ENCODE data around the gene FXYD2. TPM values are rescaled to one million over a fixed set of nuclear protein-coding genes. Genes with fewer than 3 reads are reported as not detected.

The FXYD2 gene
- total and polyA plus RNA-seq, 2 of the 4 experiments (the other 2 are of a cell fraction): 0.09 TPM; not detected in 1

GRCh38 chr11:117799634-117800033 is 24.9 kb downstream of the FXYD2 start:
- DNase-seq (no peak), ATAC-seq (ENCODE audit: low read depth) (no peak)
- Histone ChIP-seq H2BK120ac (ENCODE audit: low read depth, low read length) (no peak overlapping the region), H2BK15ac (ENCODE audit: low read depth, low read length) (no peak overlapping the region), H3K9me1 (ENCODE audit: insufficient read depth, low read length) (no peaks in the 10 kb centered on the region), H3K36me3 (ENCODE audit: control insufficient read depth, insufficient read depth, low read length) (no peaks in the 10 kb centered on the region), H3K9me3 (ENCODE audit: control insufficient read depth, insufficient read depth, low read length) (no peaks in the 10 kb centered on the region), H2BK5ac (ENCODE audit: low read depth, low read length, poor library complexity, severe bottlenecking) (no peak overlapping the region), H3K18ac (ENCODE audit: low read depth, low read length) (no peak overlapping the region), H2BK20ac (ENCODE audit: low read depth, low read length) (no peak overlapping the region), H2AK5ac (ENCODE audit: low read depth, low read length) (no peak overlapping the region), H4K20me1 (ENCODE audit: insufficient read depth, low read length) (no peaks in the 10 kb centered on the region), H3K9ac (ENCODE audit: low read depth, low read length) (no peak overlapping the region), H3K79me1 (ENCODE audit: low read depth in 1 of 2, low read length in 2 of 2) (no peaks in the 10 kb centered on the region), H3K4me3 (ENCODE audit: insufficient read depth, low read depth, low read length) (no peak overlapping the region), H2AFZ (replicated peaks; ENCODE audit: low read length, poor library complexity) (no peak overlapping the region), H4K91ac (ENCODE audit: insufficient read depth, low read depth, low read length) (no peak overlapping the region), H3K4me1 (ENCODE audit: control insufficient read depth, insufficient read depth, low read length) (no peaks in the 10 kb centered on the region), H3K14ac (replicated peaks; ENCODE audit: low read depth, low read length) (no peak overlapping the region), H3K23ac (ENCODE audit: low read depth, low read length) (no peak overlapping the region), H4K5ac (ENCODE audit: low read depth, low read length) (no peak overlapping the region), H2AK9ac (replicated peaks; ENCODE audit: low read depth, low read length, poor library complexity) (no peak overlapping the region), H3K4ac (ENCODE audit: low read depth, low read length) (no peak overlapping the region), H3K27ac (ENCODE audit: insufficient read depth, low read length) (no peak overlapping the region), H4K8ac (ENCODE audit: low read depth in 2 of 2, low read length in 2 of 2) (no peak overlapping the region), H3K56ac (ENCODE audit: extremely low read depth, insufficient read depth, low read length) (no peak overlapping the region), H3K27me3 (ENCODE audit: control insufficient read depth, insufficient read depth, low read length) (peaks cover 70% of the 10 kb centered on the region), H3K4me2 (ENCODE audit: low read depth, low read length) (no peak overlapping the region)
- no TSS peak for BruUV-seq (replicated peaks)
- POLR2A ChIA-PET (ENCODE audit: unreplicated experiment): no interaction called here
- TF ChIP-seq CTCF (conservative IDR thresholded peaks at IDR 0.05; ENCODE audit: low read depth, low read length): no peak
- TF ChIP-seq MAZ (IDR thresholded peaks at IDR 0.05; ENCODE audit: borderline replicate concordance, low read depth, low read length): no peak
- no peak for TF ChIP-seq RFX5 (IDR thresholded peaks at IDR 0.05; ENCODE audit: low read depth, low read length)
- TF ChIP-seq BHLHE40 (IDR thresholded peaks at IDR 0.05; ENCODE audit: low read depth, low read length): no peak
- TF ChIP-seq RAD21 (IDR thresholded peaks at IDR 0.05; ENCODE audit: low read length): no peak
- TF ChIP-seq CEBPB (IDR thresholded peaks at IDR 0.05; ENCODE audit: low read depth, low read length): no peak
- no peak for TF ChIP-seq NFE2L2 (IDR thresholded peaks at IDR 0.05; ENCODE audit: low read depth, low read length)
- no peak for TF ChIP-seq RCOR1 (IDR thresholded peaks at IDR 0.05; ENCODE audit: insufficient replicate concordance, low read length)
- no peak for TF ChIP-seq CHD1 (IDR thresholded peaks at IDR 0.05; ENCODE audit: low read depth, low read length)
- in situ Hi-C loops (cut with MboI; ENCODE audit: low sequenced_read_pairs): loop anchor here (10.0 kb wide), 1 partner anchor 355 kb away; no protein-coding TSS in a partner anchor
- intact Hi-C loops (cut with micrococcal nuclease): no loop called here
- dilution Hi-C loops (cut with HindIII; ENCODE audit: low sequenced_read_pairs, unreplicated experiment): no loop called here
- 55% methylated on average over 5 of the region's 5 CpGs; no CpG with 5 or more reads in 1 of the 2 experiments for WGBS, 2 experiments (ENCODE audit: extremely low coverage in 2 of 2, insufficient read length in 1 of 2)
- CTCF ChIA-PET: interaction anchor here (1.5 kb wide), 1 partner anchor 373 kb away, joined by 4 read pairs; no protein-coding TSS in a partner anchor

Measured in IMR-90 (cell line).